Mucosa of rectum (tissue), 2 donors: ENCODE results near the gene DENND5A.

Experiments used
- H3K27ac ChIP-seq, 2 donors: one replicate each; pipeline ENCODE4 v1.7.0; 2013; ENCODE audit warnings: inconsistent platforms in 2 of 2, low read depth in 2 of 2, low read length in 2 of 2
- H3K27me3 ChIP-seq, 2 donors: one replicate each; pipeline ENCODE4 v1.7.0; 2013; ENCODE audit warnings: low read length in 2 of 2; ENCODE audit not compliant: control insufficient read depth in 2 of 2, insufficient read depth in 2 of 2
- H3K36me3 ChIP-seq, 2 donors: one replicate each; pipeline ENCODE4 v1.7.0; 2013; ENCODE audit warnings: low read length in 2 of 2; ENCODE audit not compliant: control insufficient read depth in 2 of 2, insufficient read depth in 2 of 2
- H3K4me1 ChIP-seq, 2 donors: one replicate each; pipeline ENCODE4 v1.7.0; 2013; ENCODE audit warnings: low read length in 2 of 2, mild to moderate bottlenecking in 1 of 2; ENCODE audit not compliant: control insufficient read depth in 2 of 2, insufficient read depth in 2 of 2
- H3K4me3 ChIP-seq, 2 donors: one replicate each; pipeline ENCODE4 v1.7.0; 2013; ENCODE audit warnings: low read length in 2 of 2
- H3K9ac ChIP-seq, 2 donors: one replicate each; pipeline ENCODE4 v1.7.0; 2013; ENCODE audit warnings: low read length in 2 of 2, low read depth in 1 of 2, mild to moderate bottlenecking in 1 of 2
- H3K9me3 ChIP-seq, 2 donors: one replicate each; pipeline ENCODE4 v1.7.0; 2013; ENCODE audit warnings: low read length in 2 of 2; ENCODE audit not compliant: control insufficient read depth in 2 of 2
- donor health status: healthy.
- donor health status: Normal muscosa, but diverticular disease.

DENND5A gene

GRCh38 chr11:9132203-9132878 lies 132.8 kb downstream of the DENND5A start:
- Histone ChIP-seq H3K4me3 (no peak overlapping the region), H3K9ac (no peak overlapping the region), H3K27ac (no peak overlapping the region), H3K36me3 (no peaks in the 10 kb centered on the region), H3K4me1 (peaks cover under 1 to 1% of the 10 kb centered on the region in 2 donors), H3K9me3 (no peaks in the 10 kb centered on the region), H3K27me3 (no peaks in the 10 kb centered on the region)

GRCh38 chr11:9130297-9130696 lies 134.9 kb downstream of the DENND5A start:
- H3K4me1 ChIP-seq: peaks cover 0 to under 1% of the 10 kb centered on the region in 2 donors
- H3K27me3 ChIP-seq: no peaks in the 10 kb centered on the region
- H3K36me3 ChIP-seq: no peaks in the 10 kb centered on the region
- H3K27ac ChIP-seq: no peak overlapping the region
- no peak overlapping the region for H3K9ac ChIP-seq
- H3K9me3 ChIP-seq: no peaks in the 10 kb centered on the region
- H3K4me3 ChIP-seq: no peak overlapping the region

- no peaks in the 10 kb centered on the region for H3K27me3 ChIP-seq
- no peak overlapping the region for H3K27ac ChIP-seq
- peaks cover 0 to 3% of the 10 kb centered on the region in 2 donors for H3K4me1 ChIP-seq
- H3K4me3 ChIP-seq: no peak overlapping the region
- H3K9me3 ChIP-seq: no peaks in the 10 kb centered on the region
- no peaks in the 10 kb centered on the region for H3K36me3 ChIP-seq
- H3K9ac ChIP-seq: no peak overlapping the region
Observed at GRCh38 chr11:9126636-9127035, 138.5 kb downstream of the DENND5A start.

- H3K4me3 ChIP-seq: no peak overlapping the region
- H3K36me3 ChIP-seq: no peaks in the 10 kb centered on the region
- H3K4me1 ChIP-seq: peaks cover 0 to 3% of the 10 kb centered on the region in 2 donors
- H3K9me3 ChIP-seq: no peaks in the 10 kb centered on the region
- H3K27me3 ChIP-seq: no peaks in the 10 kb centered on the region
- no peak overlapping the region for H3K9ac ChIP-seq
- H3K27ac ChIP-seq: no peak overlapping the region
Observed at GRCh38 chr11:9125185-9125886, 139.8 kb downstream of the DENND5A start.

- no peak overlapping the region for H3K9ac ChIP-seq
- no peaks in the 10 kb centered on the region for H3K27me3 ChIP-seq
- H3K4me3 ChIP-seq: no peak overlapping the region
- H3K9me3 ChIP-seq: no peaks in the 10 kb centered on the region
- peaks cover 0 to 3% of the 10 kb centered on the region in 2 donors for H3K4me1 ChIP-seq
- no peak overlapping the region for H3K27ac ChIP-seq
- no peaks in the 10 kb centered on the region for H3K36me3 ChIP-seq
Observed at GRCh38 chr11:9123595-9124304, 141.4 kb downstream of the DENND5A start.

GRCh38 chr11:9121469-9121796 lies 143.7 kb downstream of the DENND5A start:
- Histone ChIP-seq H3K9me3 (no peaks in the 10 kb centered on the region), H3K4me3 (no peak overlapping the region), H3K27ac (no peak overlapping the region), H3K9ac (no peak overlapping the region), H3K4me1 (peaks cover 0 to 3% of the 10 kb centered on the region in 2 donors), H3K36me3 (no peaks in the 10 kb centered on the region), H3K27me3 (no peaks in the 10 kb centered on the region)

GRCh38 chr11:9120664-9121468 lies 144.3 kb downstream of the DENND5A start:
- no peak overlapping the region for H3K9ac ChIP-seq
- H3K4me3 ChIP-seq: no peak overlapping the region
- H3K27ac ChIP-seq: no peak overlapping the region
- H3K9me3 ChIP-seq: no peaks in the 10 kb centered on the region
- H3K4me1 ChIP-seq: peaks cover 0 to 3% of the 10 kb centered on the region in 2 donors
- H3K27me3 ChIP-seq: no peaks in the 10 kb centered on the region
- H3K36me3 ChIP-seq: no peaks in the 10 kb centered on the region

GRCh38 chr11:9118277-9118676 lies 146.9 kb downstream of the DENND5A start:
- Histone ChIP-seq H3K4me3 (no peak overlapping the region), H3K27ac (no peak overlapping the region), H3K4me1 (no peaks in the 10 kb centered on the region), H3K9ac (no peak overlapping the region), H3K27me3 (no peaks in the 10 kb centered on the region), H3K9me3 (no peaks in the 10 kb centered on the region), H3K36me3 (no peaks in the 10 kb centered on the region)

- Histone ChIP-seq H3K9me3 (no peaks in the 10 kb centered on the region), H3K36me3 (no peaks in the 10 kb centered on the region), H3K27me3 (no peaks in the 10 kb centered on the region), H3K4me3 (no peak overlapping the region), H3K9ac (no peak overlapping the region), H3K27ac (no peak overlapping the region), H3K4me1 (no peaks in the 10 kb centered on the region)
Observed at GRCh38 chr11:9112075-9112474, 153.1 kb downstream of the DENND5A start.
